ENCODE data around the gene DHRSX. TPM values are rescaled to one million over a fixed set of nuclear protein-coding genes. Genes with fewer than 3 reads are reported as not detected.

The DHRSX gene
- total and polyA plus RNA-seq, 12 donors = 6.4 to 68.6 (median 27.7) TPM

GRCh38 chrX:2177541-2177940, 323.2 kb downstream of the DHRSX start:
- intact Hi-C loops (cut with DNase I) = no loop called here
- no peak overlapping the region for H3K4me3 ChIP-seq
- no peak overlapping the region for H3K27ac ChIP-seq
- no peak for DNase-seq
- no peaks in the 10 kb centered on the region for H3K4me1 ChIP-seq (replicated peaks in 1 of 2)
- 91 to 96% (median 94%) methylated on average over 14 of the region's 14 CpGs for WGBS, 4 donors
- no peak for TF ChIP-seq CTCF (IDR thresholded peaks at IDR 0.05)
- H3K36me3 ChIP-seq (replicated peaks in 1 of 2) = no peaks in the 10 kb centered on the region
- H3K9me3 ChIP-seq (replicated peaks in 1 of 3) = no peaks in the 10 kb centered on the region
- H3K27me3 ChIP-seq = no peaks in the 10 kb centered on the region

DNA sequence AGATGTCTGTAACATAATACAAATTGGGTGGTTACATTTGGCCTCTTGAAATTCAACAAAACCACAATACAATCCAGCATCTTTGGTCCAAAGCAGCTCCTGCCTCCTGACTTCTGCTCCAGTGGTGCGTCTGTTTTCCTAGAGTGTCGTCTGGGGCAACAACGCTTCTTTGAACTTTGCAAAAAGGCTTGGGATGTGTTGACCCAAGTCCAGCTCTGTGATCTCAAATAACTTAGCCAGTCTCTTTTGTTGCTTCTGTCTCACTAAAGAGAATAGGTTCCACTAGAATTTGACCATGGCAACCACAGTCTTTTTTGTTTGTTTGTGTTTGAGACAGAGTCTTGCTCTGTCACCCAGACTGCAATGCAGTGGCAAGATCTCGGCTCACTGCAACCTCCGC, 324.0 kb downstream of the DHRSX start:
- H3K36me3 ChIP-seq (replicated peaks in 1 of 2) = no peaks in the 10 kb centered on the region
- no peaks in the 10 kb centered on the region for H3K27me3 ChIP-seq
- H3K4me1 ChIP-seq (replicated peaks in 1 of 2) = no peaks in the 10 kb centered on the region
- no peak overlapping the region for H3K27ac ChIP-seq
- intact Hi-C loops (cut with DNase I) = no loop called here
- H3K9me3 ChIP-seq (replicated peaks in 1 of 3) = no peaks in the 10 kb centered on the region
- no peak for DNase-seq
- no peak for TF ChIP-seq POLR2A (IDR thresholded peaks at IDR 0.05)
- TF ChIP-seq CTCF (IDR thresholded peaks at IDR 0.05) = no peak
- H3K4me3 ChIP-seq = no peak overlapping the region
- WGBS, 4 donors = 80 to 94% (median 86%) methylated on average over 3 to 5 of the region's 5 CpGs

- DNase-seq = no peak
- H3K9me3 ChIP-seq (replicated peaks in 1 of 3) = no peaks in the 10 kb centered on the region
- H3K4me1 ChIP-seq (replicated peaks in 1 of 2) = no peaks in the 10 kb centered on the region
- intact Hi-C loops (cut with DNase I) = no loop called here
- H3K36me3 ChIP-seq (replicated peaks in 1 of 2) = no peaks in the 10 kb centered on the region
- no peak overlapping the region for H3K27ac ChIP-seq
- H3K4me3 ChIP-seq = no peak overlapping the region
- TF ChIP-seq CTCF (IDR thresholded peaks at IDR 0.05) = no peak
- no peak for TF ChIP-seq POLR2A (IDR thresholded peaks at IDR 0.05)
- no peaks in the 10 kb centered on the region for H3K27me3 ChIP-seq
- WGBS, 4 donors = 86 to 95% (median 91%) methylated on average over 9 of the region's 9 CpGs
Measured at GRCh38 chrX:2176274-2176673, 324.5 kb downstream of the DHRSX start.

DNA sequence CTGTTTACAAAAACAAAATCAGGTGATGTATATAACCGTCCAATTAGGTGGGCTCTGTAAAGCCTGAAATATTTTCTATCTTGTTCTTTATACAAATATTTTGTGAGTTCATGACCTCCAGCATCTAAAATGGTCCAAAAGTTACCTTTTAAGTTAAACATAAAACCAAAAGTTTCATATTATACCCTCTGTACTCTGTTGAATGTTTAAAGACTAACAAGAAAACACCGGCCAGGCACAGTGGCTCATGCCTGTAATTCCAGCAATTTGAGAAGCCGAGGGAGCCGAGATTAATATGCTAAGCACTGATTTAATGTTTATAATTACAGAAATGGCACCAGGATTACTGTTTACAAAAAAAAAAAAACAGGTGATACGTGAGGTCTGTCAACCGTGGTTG, 328.4 kb downstream of the DHRSX start:
- WGBS, 4 donors = 77 to 83% (median 80%) methylated on average over 6 of the region's 6 CpGs
- TF ChIP-seq CTCF (IDR thresholded peaks at IDR 0.05) = no peak
- no peak for TF ChIP-seq POLR2A (IDR thresholded peaks at IDR 0.05)
- Histone ChIP-seq H3K36me3 (replicated peaks in 1 of 2) (no peaks in the 10 kb centered on the region), H3K27ac (no peak overlapping the region), H3K27me3 (no peaks in the 10 kb centered on the region), H3K4me1 (replicated peaks in 1 of 2) (no peaks in the 10 kb centered on the region), H3K4me3 (no peak overlapping the region), H3K9me3 (replicated peaks in 1 of 3) (no peaks in the 10 kb centered on the region)
- intact Hi-C loops (cut with DNase I) = no loop called here
- DNase-seq = no peak

Other genes starting within 250 kb of the DHRSX start
- 10 to 100 TPM; 39.2 to 70.5 (median 50.8) TPM for gene ZBED1, start within 50 bp of the DHRSX start, total RNA-seq
- 10 to 100 TPM; 10.7 to 42.6 (median 12.2) TPM for gene ZBED1, start within 50 bp of the DHRSX start, polyA plus RNA-seq
- 100 to 1,000 TPM in 8 of 9 donors, 10 to 100 TPM in 1; 89.4 to 266 (median 195) TPM for gene CD99, start 190.3 kb upstream of the DHRSX start, total RNA-seq
- 100 to 1,000 TPM; 166 to 202 (median 166) TPM for gene CD99, start 190.3 kb upstream of the DHRSX start, polyA plus RNA-seq

All from adrenal gland (tissue), 12 donors.